ENCODE measurements around the gene CFAP46.

DNA sequence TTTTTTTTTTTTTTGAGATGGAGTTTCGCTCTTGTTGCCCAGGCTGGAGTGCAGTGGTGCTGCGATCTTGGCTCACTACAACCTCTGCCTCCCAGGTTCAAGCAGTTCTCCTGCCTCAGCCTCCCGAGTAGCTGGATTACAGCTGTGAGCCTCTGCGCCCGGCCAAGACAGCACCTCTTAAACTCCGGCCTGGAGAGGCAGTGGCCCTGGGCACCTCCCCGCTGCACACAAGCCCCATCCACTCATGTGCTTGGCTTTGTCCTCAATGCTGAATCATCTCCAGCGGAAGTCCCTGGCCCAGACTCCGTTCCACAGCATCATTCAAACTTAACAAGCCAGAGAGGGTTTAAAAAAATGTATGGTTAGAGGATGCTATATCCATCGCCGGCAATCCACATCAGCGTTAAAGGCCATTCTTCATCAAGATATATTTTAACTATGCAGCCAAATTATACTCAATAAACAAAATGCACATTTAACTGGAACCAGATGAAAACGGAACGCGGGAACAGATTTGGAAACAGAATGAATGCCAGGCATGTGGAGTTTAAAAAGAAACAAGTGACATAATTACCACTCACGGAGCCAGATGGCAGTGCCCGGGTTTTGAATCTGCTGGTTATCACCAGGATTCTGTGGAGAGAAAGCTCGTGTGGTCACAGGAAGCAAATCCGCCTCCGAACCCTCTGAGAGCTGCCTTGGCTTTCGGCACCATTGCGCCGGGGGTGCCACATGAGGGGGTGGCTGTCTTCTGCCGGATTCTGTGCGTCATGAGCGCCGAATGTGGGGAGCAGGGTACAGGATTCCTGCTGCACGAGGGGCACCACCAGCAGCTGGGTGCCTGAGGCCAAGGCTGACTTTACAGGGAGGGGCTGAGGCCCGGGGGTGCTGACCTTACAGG lies 45.6 kb upstream of the CFAP46 start:
- TF ChIP-seq EZH2 (IDR thresholded peaks at IDR 0.05; ENCODE audit: insufficient read depth, low read length), result no peak
- TF ChIP-seq, protein P1, sequence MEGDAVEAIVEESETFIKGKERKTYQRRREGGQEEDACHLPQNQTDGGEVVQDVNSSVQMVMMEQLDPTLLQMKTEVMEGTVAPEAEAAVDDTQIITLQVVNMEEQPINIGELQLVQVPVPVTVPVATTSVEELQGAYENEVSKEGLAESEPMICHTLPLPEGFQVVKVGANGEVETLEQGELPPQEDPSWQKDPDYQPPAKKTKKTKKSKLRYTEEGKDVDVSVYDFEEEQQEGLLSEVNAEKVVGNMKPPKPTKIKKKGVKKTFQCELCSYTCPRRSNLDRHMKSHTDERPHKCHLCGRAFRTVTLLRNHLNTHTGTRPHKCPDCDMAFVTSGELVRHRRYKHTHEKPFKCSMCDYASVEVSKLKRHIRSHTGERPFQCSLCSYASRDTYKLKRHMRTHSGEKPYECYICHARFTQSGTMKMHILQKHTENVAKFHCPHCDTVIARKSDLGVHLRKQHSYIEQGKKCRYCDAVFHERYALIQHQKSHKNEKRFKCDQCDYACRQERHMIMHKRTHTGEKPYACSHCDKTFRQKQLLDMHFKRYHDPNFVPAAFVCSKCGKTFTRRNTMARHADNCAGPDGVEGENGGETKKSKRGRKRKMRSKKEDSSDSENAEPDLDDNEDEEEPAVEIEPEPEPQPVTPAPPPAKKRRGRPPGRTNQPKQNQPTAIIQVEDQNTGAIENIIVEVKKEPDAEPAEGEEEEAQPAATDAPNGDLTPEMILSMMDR (IDR thresholded peaks at IDR 0.05; ENCODE audit: insufficient read depth, low read depth, low read length), result no peak

All from astrocyte (in vitro differentiated cells and primary cell).